ENCODE results near the gene MYL11.

MYL11 gene

DNA sequence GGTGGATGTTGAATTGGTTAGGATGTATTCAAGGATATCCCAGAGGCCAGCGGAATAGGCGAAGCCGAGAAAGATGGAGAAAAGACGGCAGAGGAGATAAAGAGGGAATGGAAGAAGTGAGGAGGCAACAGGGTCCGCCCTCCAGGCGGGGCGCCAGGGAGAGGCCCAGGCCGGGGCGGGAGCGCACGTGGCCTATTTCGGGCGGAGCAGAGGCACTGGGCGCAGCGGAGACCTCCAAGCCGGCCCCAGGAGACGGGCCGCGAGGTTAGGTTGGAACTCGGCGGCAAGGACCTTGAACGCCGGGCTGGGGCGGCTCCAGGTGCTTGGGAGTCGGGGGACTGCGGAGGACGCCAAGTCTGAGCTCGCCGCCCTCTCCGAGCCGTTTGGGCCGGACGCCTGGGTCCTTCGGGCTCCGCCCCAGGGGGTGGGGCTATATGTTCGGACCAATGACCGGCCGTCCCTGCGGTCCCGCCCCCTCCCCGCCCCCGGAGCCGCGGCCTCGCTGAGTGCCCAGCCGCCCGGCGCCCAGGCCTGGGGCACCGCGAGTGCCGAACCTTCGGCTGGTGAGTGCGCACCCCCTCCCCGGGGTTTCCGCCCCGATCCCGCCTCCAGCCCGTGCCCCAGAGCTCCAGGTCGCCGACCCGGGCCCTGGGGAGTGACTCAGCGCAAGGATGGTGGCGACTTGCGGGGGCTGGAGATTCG is 32.7 kb downstream of the MYL11 start, which contains the start of gene ZNF771 (continued):
- TF ChIP-seq, protein P1, sequence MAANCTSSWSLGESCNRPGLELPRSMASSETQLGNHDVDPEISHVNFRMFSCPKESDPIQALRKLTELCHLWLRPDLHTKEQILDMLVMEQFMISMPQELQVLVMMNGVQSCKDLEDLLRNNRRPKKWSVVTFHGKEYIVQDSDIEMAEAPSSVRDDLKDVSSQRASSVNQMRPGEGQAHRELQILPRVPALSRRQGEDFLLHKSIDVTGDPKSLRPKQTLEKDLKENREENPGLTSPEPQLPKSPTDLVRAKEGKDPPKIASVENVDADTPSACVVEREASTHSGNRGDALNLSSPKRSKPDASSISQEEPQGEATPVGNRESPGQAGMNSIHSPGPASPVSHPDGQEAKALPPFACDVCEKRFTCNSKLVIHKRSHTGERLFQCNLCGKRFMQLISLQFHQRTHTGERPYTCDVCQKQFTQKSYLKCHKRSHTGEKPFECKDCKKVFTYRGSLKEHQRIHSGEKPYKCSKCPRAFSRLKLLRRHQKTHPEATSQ (tag by site-specific recombination; IDR thresholded peaks at IDR 0.05), result peak; percentile 78; the same call in 1 of the 2 replicates
- peak; percentile 55 for TF ChIP-seq GLI4 (tag by site-specific recombination; IDR thresholded peaks at IDR 0.05)
- TF ChIP-seq ZNF561 (tag by site-specific recombination; IDR thresholded peaks at IDR 0.05; ENCODE audit: borderline replicate concordance), result peak; percentile 99
- TF ChIP-seq ZNF302 (tag by site-specific recombination; IDR thresholded peaks at IDR 0.05; ENCODE audit: low read depth), result no peak
- peak; percentile 99 for TF ChIP-seq KLF16 (tag by site-specific recombination; IDR thresholded peaks at IDR 0.05)
- TF ChIP-seq ZNF624 (tag by site-specific recombination; IDR thresholded peaks at IDR 0.05), result no peak
- TF ChIP-seq ZNF211 (tag by site-specific recombination; IDR thresholded peaks at IDR 0.05; ENCODE audit: low read depth), result no peak
- no peak; the same call in 1 of the 2 replicates for TF ChIP-seq BCL11A (tag by site-specific recombination; IDR thresholded peaks at IDR 0.05; ENCODE audit: low read depth)
- peak; percentile 97 for TF ChIP-seq ZEB2 (tag by site-specific recombination; IDR thresholded peaks at IDR 0.05)
- TF ChIP-seq ZNF785 (tag by site-specific recombination; IDR thresholded peaks at IDR 0.05), result no peak
- TF ChIP-seq ZFP69B (tag by site-specific recombination; IDR thresholded peaks at IDR 0.05), result peak; percentile 82
- 0 out of 2 replicates have a peak, but pooled peaks have one; percentile 9 for TF ChIP-seq ZBTB48 (tag by site-specific recombination; IDR thresholded peaks at IDR 0.05)
- no peak for TF ChIP-seq ZNF433 (tag by site-specific recombination; IDR thresholded peaks at IDR 0.05; ENCODE audit: low read depth)
- no peak for TF ChIP-seq ZNF521 (tag by site-specific recombination; IDR thresholded peaks at IDR 0.05)
- TF ChIP-seq GFI1B (tag by site-specific recombination; IDR thresholded peaks at IDR 0.05), result no peak
- peak; percentile 74 for TF ChIP-seq ZNF501 (tag by site-specific recombination; IDR thresholded peaks at IDR 0.05)
- TF ChIP-seq ZNF341 (tag by site-specific recombination; IDR thresholded peaks at IDR 0.05; ENCODE audit: low read depth), result peak; percentile 83
- TF ChIP-seq ZBTB7A (tag by site-specific recombination; IDR thresholded peaks at IDR 0.05; ENCODE audit: low read depth), result no peak
- no peak for TF ChIP-seq ZNF138 (tag by site-specific recombination; IDR thresholded peaks at IDR 0.05; ENCODE audit: borderline replicate concordance)
- TF ChIP-seq, protein P2, sequence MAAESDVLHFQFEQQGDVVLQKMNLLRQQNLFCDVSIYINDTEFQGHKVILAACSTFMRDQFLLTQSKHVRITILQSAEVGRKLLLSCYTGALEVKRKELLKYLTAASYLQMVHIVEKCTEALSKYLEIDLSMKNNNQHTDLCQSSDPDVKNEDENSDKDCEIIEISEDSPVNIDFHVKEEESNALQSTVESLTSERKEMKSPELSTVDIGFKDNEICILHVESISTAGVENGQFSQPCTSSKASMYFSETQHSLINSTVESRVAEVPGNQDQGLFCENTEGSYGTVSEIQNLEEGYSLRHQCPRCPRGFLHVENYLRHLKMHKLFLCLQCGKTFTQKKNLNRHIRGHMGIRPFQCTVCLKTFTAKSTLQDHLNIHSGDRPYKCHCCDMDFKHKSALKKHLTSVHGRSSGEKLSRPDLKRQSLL (tag by site-specific recombination; IDR thresholded peaks at IDR 0.05), result peak; percentile 35; the same call in 1 of the 2 replicates
- TF ChIP-seq ZNF214 (tag by site-specific recombination; IDR thresholded peaks at IDR 0.05; ENCODE audit: borderline replicate concordance), result no peak
- TF ChIP-seq ZNF2 (tag by site-specific recombination; IDR thresholded peaks at IDR 0.05), result peak; percentile 64; the same call in 1 of the 2 replicates
- TF ChIP-seq, protein P3, sequence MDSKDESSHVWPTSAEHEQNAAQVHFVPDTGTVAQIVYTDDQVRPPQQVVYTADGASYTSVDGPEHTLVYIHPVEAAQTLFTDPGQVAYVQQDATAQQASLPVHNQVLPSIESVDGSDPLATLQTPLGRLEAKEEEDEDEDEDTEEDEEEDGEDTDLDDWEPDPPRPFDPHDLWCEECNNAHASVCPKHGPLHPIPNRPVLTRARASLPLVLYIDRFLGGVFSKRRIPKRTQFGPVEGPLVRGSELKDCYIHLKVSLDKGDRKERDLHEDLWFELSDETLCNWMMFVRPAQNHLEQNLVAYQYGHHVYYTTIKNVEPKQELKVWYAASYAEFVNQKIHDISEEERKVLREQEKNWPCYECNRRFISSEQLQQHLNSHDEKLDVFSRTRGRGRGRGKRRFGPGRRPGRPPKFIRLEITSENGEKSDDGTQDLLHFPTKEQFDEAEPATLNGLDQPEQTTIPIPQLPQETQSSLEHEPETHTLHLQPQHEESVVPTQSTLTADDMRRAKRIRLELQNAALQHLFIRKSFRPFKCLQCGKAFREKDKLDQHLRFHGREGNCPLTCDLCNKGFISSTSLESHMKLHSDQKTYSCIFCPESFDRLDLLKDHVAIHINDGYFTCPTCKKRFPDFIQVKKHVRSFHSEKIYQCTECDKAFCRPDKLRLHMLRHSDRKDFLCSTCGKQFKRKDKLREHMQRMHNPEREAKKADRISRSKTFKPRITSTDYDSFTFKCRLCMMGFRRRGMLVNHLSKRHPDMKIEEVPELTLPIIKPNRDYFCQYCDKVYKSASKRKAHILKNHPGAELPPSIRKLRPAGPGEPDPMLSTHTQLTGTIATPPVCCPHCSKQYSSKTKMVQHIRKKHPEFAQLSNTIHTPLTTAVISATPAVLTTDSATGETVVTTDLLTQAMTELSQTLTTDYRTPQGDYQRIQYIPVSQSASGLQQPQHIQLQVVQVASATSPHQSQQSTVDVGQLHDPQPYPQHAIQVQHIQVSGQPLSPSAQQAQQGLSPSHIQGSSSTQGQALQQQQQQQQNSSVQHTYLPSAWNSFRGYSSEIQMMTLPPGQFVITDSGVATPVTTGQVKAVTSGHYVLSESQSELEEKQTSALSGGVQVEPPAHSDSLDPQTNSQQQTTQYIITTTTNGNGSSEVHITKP (tag by site-specific recombination; IDR thresholded peaks at IDR 0.05), result peak; percentile 75
- TF ChIP-seq, protein P4, sequence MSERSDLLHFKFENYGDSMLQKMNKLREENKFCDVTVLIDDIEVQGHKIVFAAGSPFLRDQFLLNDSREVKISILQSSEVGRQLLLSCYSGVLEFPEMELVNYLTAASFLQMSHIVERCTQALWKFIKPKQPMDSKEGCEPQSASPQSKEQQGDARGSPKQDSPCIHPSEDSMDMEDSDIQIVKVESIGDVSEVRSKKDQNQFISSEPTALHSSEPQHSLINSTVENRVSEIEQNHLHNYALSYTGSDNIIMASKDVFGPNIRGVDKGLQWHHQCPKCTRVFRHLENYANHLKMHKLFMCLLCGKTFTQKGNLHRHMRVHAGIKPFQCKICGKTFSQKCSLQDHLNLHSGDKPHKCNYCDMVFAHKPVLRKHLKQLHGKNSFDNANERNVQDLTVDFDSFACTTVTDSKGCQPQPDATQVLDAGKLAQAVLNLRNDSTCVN (tag by site-specific recombination; optimal IDR thresholded peaks at IDR 0.05), result peak; percentile 92
- no peak for TF ChIP-seq ZNF510 (tag by site-specific recombination; IDR thresholded peaks at IDR 0.05; ENCODE audit: insufficient replicate concordance)
- TF ChIP-seq MZF1 (tag by site-specific recombination; IDR thresholded peaks at IDR 0.05; ENCODE audit: borderline replicate concordance), result peak; percentile 14; the same call in 1 of the 2 replicates
- TF ChIP-seq ZNF76 (tag by site-specific recombination; IDR thresholded peaks at IDR 0.05; ENCODE audit: borderline replicate concordance, low read depth), result no peak; the same call in none of the 2 replicates
- 0 out of 2 replicates have a peak, but pooled peaks have one; percentile 25 for TF ChIP-seq ZNF37A (tag by site-specific recombination; IDR thresholded peaks at IDR 0.05)
- TF ChIP-seq, protein P5, sequence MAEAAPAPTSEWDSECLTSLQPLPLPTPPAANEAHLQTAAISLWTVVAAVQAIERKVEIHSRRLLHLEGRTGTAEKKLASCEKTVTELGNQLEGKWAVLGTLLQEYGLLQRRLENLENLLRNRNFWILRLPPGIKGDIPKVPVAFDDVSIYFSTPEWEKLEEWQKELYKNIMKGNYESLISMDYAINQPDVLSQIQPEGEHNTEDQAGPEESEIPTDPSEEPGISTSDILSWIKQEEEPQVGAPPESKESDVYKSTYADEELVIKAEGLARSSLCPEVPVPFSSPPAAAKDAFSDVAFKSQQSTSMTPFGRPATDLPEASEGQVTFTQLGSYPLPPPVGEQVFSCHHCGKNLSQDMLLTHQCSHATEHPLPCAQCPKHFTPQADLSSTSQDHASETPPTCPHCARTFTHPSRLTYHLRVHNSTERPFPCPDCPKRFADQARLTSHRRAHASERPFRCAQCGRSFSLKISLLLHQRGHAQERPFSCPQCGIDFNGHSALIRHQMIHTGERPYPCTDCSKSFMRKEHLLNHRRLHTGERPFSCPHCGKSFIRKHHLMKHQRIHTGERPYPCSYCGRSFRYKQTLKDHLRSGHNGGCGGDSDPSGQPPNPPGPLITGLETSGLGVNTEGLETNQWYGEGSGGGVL (tag by site-specific recombination; IDR thresholded peaks at IDR 0.05), result peak; percentile 92
- TF ChIP-seq ZNF837 (tag by site-specific recombination; IDR thresholded peaks at IDR 0.05), result no peak
- TF ChIP-seq ZNF221 (tag by site-specific recombination; IDR thresholded peaks at IDR 0.05; ENCODE audit: borderline replicate concordance), result no peak

Measured in HEK293 (cell line).